HG02763 (cell line): ENCODE data around the gene IFT52.
"Not testable (repeated sequence)": the region's sequence is repeated elsewhere in the genome, so short reads cannot be mapped to it uniquely, and the experiment has no call there.

ENCODE experiments used
- ATAC-seq: cut with Tn5 transposase; IDR thresholded peaks from one replicate; pipeline ENCODE4 v1.9.1; 2021; ENCODE audit warnings: mild to moderate bottlenecking, moderate library complexity; ENCODE audit not compliant: unreplicated experiment

IFT52 gene

DNA sequence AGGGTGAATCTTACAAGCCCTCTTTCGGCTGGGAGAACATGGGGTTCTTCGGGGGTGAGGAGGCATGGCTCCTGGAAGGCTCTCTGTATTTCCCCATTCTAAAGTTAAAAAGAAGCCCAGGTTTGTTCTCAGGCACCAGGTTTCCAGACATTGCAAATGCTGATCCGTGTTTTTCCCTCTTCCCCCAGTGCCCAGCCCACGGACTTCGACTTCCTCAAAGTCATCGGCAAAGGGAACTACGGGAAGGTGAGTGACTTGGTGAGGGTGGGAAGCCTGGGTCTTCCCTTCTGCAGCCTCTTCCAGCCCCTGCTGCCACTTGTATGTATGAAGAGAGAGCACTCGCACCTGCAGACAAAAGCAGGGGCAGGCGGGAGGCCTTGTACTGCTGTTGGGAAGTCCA is 23.3 kb upstream of the IFT52 start:
- no peak for ATAC-seq

DNA sequence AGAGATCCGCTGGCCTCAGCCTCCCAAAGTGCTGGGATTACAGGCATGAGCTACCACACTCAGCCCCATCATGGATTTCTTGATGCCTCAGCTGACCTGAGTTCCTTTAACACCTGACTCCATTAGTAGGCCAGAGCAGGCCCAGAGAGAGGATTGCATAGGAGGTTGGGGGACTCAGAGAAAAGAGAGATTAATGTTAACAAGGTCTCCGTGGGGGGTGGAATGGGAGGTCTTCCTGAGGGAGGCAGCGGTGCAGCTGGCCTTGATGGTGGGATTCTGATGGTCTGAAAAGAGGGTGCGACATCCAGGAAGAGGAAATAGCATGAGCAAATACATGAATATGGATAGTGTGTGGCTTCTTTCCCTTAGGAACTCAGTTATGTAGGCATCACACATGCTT is 22.0 kb upstream of the IFT52 start:
- ATAC-seq: no peak

DNA sequence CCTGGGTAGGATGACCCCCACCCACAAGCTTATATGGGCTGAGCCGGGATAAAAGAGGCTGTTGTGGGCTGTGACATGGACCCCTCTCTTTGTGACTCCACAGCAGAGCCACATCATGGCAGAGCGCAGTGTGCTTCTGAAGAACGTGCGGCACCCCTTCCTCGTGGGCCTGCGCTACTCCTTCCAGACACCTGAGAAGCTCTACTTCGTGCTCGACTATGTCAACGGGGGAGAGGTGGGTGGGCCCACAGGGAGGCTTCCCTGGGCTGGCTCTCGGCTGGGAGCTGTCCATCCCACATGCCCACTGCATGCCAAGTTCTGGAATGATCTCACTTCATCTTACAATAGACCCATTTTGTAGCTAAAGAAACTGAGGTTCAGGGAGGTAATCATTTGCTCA is 21.5 kb upstream of the IFT52 start:
- no peak for ATAC-seq

DNA sequence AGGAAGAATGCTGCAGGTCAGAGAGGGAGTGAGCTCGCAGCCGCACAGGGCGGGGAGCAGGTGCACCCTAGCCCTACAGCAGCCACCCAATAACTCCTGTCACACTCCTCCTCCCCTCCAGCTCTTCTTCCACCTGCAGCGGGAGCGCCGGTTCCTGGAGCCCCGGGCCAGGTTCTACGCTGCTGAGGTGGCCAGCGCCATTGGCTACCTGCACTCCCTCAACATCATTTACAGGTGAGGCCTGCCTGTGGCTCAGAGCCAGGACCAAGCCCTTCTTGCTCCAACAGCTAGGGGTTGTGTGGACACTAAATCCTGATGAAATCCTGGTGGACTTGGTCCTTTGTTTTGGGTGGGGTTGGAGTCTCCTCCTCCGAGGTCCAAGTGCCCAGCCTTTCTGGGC is 20.2 kb upstream of the IFT52 start:
- ATAC-seq: no peak

DNA sequence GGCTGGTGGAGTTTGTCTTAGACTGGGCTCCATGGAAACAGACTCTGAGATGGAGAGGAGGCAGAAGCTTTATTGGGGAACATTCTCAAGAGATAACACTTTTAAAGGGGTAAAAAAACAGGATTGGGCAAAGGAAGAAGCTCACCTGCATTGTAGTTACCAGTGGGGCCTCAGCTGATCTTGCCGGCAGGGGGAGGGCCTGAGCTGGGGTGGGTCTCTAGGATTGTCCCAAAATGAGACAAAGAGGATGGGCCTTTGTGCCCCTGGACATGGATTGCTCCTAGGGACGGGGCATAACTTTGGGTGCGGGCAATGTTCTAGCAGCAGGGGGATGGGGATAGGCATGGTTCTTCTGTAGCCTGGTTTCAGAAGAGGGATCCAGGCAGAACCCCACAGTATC is 19.4 kb upstream of the IFT52 start:
- ATAC-seq: no peak

DNA sequence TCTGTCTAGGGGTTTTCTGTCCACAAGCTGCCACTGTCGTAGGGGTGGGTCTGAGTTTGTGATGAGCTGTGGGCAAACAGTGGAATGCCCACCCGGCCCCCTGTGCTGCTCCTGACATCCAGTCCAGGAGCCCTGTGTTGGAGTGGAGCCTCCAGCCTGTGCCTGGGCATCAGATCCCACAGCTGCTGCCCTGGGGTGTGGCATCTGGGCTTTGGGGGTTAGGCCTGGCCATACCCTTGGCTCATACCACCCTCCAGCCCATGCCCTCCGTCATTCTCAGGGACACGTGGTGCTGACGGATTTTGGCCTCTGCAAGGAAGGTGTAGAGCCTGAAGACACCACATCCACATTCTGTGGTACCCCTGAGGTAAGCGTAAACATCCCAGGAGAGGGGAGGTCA is 19.0 kb upstream of the IFT52 start:
- no peak for ATAC-seq

DNA sequence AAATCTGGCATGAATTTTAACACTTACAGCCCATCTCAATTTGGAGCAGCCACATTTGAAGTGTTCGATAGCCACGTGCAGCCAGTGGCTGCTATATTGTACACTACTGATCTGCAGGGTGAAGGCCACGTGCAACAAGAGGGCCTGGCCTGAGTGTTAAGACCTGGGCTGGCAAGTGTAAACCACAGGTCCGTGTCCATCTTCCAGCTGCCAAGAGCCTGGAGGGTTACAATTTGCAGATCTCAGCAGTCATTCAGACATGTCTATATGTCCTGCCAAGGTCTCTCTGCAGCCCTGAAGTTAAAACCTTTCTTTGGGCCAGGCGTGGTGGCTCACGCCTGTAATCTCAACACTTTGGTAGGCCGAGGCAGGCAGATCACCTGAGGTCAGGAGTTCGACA is 17.8 kb upstream of the IFT52 start:
- no peak for ATAC-seq

DNA sequence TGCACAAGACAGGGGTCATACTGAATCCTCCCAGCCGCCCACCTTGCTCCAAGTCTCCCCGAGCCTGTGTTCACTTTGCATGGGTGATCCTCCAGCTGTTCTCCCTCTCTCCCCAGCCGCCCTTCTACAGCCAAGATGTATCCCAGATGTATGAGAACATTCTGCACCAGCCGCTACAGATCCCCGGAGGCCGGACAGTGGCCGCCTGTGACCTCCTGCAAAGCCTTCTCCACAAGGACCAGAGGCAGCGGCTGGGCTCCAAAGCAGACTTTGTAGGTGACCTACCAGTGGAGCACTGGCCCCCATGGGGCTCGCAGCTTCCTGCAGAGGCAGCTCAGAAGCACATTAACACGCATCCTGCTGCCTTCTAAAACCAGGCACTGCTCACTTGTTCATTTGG is 14.6 kb upstream of the IFT52 start:
- ATAC-seq: no peak

DNA sequence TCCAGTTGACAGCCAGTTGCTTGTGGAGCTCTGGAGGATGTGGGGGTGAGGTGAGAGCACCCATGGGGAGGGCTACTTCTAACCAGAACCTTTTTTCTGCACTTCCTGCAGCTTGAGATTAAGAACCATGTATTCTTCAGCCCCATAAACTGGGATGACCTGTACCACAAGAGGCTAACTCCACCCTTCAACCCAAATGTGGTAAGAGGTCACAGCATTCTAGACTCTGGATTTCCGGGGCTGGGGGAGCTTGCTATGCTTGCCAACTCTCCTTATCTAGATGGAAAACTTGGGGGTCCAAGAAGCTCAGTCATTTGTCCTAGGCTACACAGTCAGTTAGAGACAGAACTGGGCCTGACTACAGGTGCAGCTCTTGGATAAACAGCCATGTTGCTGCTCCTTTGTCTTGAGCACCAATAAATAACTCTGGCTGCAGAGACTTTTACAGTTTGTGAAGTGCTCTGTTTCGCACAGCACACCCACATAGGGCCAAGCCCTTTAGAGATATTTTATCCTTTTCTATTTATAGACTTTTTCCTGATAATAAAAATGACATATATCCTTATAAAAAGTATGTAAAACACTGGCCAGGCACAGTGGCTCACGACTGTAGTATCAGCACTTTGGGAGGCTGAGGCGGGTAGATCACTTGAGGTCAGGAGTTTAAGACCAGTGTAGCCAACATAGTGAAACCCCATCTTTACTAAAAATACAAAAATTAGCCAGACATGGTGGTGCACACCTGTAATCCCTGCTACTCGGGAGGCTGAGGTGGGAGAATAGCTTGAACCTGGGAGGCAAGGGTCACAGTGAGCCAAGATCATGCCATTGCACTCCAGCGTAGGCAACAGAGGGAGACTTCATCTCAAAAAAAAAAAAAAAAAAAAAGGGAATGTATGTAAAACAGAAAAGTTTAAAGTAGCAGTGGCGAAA is 10.6 kb upstream of the IFT52 start:
- ATAC-seq: no peak

DNA sequence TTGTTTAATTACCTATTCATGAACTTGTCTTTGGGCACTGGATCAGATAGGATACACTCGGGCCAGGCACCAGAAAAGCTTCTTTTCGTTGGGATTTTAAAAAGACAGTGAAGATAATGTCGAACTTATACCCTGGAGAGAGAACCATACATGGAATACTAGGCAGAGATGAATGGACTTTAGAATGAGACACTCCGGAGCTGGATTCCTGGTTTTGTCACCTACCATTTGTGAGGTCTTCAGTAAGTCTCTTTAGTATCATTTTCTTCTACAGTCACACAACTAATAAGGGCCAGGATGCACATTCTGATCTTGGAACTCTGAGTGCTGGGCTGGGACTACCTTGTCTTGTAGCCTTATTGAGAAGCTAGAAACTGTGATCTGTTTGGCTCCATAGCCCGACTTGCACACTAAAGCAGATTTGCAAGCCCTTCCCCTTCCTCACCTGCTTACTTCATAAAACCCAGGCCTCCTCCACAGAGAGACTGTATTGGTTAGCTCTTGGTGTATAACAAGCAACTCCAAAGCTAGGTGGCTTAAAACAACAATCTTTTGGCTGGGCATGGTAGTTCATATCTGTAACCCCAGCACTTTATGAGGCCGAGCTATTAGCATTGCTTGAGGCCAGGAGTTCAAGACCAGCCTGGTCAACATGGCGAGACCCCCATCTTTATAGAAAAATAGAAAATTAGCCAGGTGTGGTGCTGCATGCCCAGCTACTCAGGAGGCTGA is 7.4 kb upstream of the IFT52 start:
- no peak for ATAC-seq

DNA sequence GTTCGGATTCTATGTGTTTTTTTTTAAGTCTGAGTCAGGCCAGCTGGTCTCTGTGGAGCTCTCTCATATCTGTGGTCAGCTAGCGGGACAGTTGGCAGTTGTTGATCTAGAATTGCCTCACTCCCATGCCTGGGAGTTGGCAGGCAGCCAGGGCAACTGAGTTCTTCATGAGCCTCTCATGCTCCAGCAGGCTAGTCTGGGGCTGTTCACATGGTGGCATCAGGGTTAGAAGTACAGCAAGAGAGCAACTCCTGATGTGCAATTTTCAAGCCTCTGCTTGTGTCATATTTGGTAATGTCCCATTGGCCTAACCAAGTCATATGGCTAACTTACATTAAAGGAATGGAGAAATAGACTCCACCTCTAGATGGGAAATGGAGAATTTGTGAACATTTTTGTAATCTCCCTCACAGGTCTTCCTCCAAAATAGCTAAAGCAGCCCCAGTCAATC is 6.7 kb upstream of the IFT52 start:
- ATAC-seq: no peak

DNA sequence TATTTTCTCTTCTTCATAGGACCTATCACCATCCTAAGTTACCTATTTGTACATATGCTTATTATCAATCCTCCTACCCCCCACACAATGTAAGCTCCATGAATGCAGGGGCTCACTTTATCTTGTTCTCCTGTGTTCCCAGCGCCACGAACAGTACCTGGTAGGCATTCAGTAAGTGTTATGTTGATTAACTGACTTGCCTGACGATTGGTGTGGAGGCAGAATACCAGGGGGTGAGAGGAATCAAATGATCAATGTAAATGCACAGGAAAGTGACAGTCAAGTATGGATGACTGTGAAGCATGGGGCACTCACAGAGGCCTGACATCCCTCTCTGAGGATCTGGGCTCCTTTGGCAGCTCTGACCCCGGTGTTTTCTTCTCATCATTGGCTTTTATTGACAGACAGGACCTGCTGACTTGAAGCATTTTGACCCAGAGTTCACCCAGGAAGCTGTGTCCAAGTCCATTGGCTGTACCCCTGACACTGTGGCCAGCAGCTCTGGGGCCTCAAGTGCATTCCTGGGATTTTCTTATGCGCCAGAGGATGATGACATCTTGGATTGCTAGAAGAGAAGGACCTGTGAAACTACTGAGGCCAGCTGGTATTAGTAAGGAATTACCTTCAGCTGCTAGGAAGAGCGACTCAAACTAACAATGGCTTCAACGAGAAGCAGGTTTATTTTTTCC is 6.1 kb upstream of the IFT52 start:
- no peak for ATAC-seq

DNA sequence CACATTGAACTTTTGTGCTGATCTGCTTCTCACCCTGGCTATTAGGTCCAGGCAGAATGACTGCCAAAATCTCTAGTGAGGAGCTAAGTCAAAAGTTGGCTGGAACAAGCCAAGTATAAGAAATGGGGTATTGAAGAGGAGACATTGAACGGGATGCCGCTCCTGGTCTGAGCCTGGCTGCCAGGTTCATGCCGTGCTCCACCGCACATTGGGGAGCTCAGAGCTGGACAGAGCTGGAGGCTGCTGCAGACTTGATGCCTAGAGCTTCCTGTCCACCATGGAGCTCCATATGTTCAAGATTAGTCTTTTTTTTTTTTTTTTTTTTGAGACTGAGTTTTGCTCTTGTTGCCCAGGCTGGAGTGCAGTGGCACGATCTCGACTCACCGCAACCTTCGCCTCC is 4.1 kb upstream of the IFT52 start:
- ATAC-seq: no peak

DNA sequence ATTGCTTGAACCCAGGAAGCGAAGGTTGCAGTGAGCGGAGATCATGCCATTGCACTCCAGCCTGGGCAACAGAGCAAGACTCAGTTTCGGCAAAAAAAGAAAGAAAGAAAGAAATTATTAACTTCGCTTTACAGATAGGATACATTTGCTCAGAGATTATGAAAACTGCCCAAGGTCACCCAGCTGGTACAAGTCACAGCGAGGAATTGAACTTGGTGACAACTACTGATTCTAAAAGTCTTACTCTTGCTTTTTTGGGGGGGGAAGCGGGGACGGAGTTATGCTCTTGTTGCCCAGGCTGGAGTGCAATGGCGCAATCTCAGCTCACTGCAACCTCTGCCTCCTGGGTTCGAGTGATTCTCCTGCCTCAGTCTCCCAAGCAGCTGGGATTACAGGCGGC is 2.2 kb upstream of the IFT52 start:
- not testable (repeated sequence) for ATAC-seq

DNA sequence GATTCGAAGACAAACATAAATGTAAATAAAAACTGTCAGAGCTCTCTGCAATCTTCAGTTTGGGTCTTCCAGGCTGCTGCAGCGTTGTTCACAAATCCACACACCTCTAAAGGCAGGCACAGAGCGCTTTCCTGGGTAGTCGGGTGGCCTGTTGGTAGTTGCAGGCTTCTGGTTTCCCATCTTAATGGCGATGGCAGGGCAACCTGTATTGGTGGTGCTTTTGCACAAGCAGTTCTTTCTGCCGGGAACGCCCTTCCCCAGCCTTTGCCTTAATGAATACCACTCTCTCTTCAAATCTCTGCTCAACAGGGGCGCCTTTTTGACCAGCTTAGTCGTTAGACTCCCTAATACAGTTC is 723 bp upstream of the IFT52 start:
- no peak for ATAC-seq

DNA sequence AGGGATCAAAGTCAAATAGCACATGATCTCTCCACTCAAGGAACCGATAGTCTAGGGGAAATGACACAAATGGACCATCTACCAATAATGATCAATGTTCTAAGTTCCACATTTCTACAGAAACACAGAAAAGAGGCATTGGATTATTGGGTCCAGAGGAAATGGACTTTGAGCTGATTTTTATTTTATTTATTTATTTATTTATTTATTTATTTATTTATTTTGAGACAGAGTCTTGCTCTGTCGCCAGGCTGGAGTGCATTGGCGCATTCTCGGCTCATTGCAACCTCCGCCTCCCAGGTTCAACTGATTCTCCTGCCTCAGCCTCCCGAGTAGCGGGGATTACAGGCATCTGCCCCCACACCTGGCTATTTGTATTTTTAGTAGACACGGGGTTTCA is 11.2 kb downstream of the IFT52 start:
- not testable (repeated sequence) for ATAC-seq

DNA sequence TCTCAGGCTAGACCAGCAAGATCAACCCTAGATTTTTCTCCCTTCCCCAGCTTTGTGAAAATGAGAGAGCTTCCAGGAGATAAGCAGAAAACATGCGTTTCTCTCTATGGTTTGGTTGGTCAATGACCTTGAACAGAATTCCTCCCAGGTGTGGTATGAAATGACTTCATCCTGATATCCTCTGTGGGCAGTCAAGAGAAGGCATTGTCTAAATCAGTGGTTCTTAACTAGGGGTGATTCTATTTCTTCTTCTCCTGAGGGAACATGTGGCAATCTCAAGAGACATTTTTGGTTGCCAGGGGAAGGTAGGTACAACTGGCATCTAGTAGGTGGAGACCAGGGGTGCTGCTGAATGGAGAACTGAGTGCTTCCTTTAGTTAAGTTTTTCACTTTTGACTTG is 12.4 kb downstream of the IFT52 start:
- no peak for ATAC-seq

DNA sequence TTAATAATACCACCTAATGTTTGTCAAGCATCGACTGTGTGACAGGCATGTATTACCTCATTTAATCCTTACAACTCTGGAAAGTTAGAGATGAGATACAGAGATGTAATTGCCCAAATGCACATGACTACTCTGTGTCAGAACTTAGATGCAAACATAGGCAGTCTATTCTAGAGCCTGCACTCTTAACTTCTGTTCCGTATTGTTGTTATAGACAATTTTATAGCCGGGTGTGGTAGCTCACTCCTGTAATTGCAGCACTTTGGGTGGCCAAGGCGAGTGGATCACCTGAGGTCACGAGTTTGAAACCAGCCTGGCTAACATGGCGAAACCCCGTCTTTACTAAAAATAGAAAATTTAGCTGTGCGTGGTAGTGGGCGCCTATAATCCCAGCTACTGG is 15.0 kb downstream of the IFT52 start:
- ATAC-seq: no peak

DNA sequence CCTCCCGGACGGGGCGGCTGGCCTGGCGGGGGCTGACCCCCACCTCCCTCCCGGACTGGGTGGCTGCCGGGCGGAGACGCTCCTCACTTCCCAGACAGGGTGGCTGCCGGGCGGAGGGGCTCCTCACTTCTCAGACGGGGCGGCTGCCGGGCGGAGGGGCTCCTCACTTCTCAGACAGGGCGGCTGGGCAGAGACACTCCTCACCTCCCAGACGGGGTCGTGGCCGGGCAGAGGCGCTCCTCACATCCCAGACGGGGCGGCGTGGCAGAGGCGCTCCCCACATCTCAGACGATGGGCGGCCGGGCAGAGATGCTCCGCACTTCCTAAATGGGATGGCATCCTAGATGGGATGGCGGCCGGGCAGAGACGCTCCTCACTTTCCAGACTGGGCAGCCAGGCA is 16.5 kb downstream of the IFT52 start:
- not testable (repeated sequence) for ATAC-seq

DNA sequence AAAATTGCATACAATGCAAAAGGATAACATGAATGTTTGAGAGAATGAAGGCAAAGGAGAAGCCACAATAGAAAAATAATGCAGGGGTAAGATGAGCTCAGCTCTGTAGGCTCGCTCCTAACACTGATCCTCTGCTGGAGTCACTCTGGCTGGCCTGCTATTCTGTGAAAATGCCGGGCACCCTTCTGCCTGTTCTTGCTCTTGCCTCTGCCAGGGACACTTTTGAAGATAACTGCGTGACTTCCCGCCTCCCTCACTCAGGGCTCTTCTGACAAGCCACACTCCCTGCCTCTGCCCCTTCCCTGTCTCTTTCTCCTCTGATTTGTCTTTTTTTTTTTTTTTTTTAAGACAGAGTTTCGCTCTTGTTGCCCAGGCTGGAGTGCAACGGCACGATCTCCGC is 40.9 kb downstream of the IFT52 start:
- no peak for ATAC-seq

DNA sequence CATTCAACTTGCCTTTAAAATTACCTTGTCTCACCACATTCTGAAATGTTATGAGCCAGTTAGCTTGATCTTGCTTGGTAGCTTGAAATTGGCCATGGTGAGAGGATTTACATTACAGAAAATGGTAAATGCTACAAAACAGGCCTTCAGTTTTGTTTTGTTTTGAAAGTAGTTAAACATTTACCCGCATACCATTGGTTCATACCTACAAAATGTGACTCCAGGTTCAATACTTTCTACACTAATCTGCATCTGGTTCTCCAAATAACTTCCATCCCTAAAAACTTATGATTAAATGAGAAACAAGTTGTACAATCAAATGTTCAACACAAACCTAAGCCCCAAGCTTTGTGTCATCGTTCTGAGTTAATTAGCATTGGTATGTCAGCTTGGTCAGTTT is 45.7 kb downstream of the IFT52 start:
- ATAC-seq: no peak

DNA sequence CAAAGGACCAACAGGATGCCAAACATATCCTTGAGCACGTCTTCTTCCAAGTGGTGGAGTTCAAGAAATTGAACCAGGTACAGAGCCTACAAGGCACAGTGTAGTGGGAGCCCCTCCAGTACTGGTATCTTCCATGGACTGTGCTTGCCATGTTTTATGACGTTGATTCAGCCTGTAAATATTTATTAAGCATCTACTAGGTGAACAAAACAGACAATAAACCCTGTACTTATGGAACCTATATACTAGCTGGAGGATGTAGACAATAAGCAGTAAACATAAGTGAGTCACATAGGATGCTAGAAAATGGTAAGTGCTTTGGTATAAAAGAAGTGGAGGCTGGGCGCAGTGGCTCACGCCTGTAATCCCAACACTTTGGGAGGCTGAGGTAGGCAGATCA is 51.8 kb downstream of the IFT52 start:
- no peak for ATAC-seq
